Measurements from ENCODE around the gene PAK5.

Gene PAK5

GRCh38 chr20:9573335-9574151 is 265.3 kb downstream of the PAK5 start:
- TF ChIP-seq CTCF (IDR thresholded peaks at IDR 0.05; ENCODE audit: low read length, missing control alignments) = no peak
- no peak overlapping the region for H3K4me3 ChIP-seq (replicated peaks; ENCODE audit: low read depth, low read length)
- DNase-seq (ENCODE audit: low read depth) = no peak

- DNase-seq (ENCODE audit: low read depth) = no peak
Observed at GRCh38 chr20:9572670-9573069, 266.2 kb downstream of the PAK5 start.

GRCh38 chr20:9571783-9572182 is 267.1 kb downstream of the PAK5 start:
- no peak for TF ChIP-seq CTCF (IDR thresholded peaks at IDR 0.05; ENCODE audit: low read length, missing control alignments)
- DNase-seq (ENCODE audit: low read depth) = no peak
- no peak overlapping the region for H3K4me3 ChIP-seq (replicated peaks; ENCODE audit: low read depth, low read length)

More at GRCh38 chr20:9572670-9573069, 266.2 kb downstream of the PAK5 start:
- TF ChIP-seq CTCF (IDR thresholded peaks at IDR 0.05; ENCODE audit: low read length, missing control alignments) = no peak
- no peak overlapping the region for H3K4me3 ChIP-seq (replicated peaks; ENCODE audit: low read depth, low read length)

- TF ChIP-seq CTCF (IDR thresholded peaks at IDR 0.05; ENCODE audit: low read length, missing control alignments) = no peak
- no peak for DNase-seq (ENCODE audit: low read depth)
Observed at GRCh38 chr20:9570612-9571011, 268.3 kb downstream of the PAK5 start.

GRCh38 chr20:9566977-9567376 is 271.9 kb downstream of the PAK5 start:
- TF ChIP-seq CTCF (IDR thresholded peaks at IDR 0.05; ENCODE audit: low read length, missing control alignments) = no peak
- no peak for DNase-seq (ENCODE audit: low read depth)
- no peak overlapping the region for H3K4me3 ChIP-seq (replicated peaks; ENCODE audit: low read depth, low read length)

More at GRCh38 chr20:9570612-9571011, 268.3 kb downstream of the PAK5 start:
- H3K4me3 ChIP-seq (replicated peaks; ENCODE audit: low read depth, low read length) = no peak overlapping the region

- no peak overlapping the region for H3K4me3 ChIP-seq (replicated peaks; ENCODE audit: low read depth, low read length)
- no peak for TF ChIP-seq CTCF (IDR thresholded peaks at IDR 0.05; ENCODE audit: low read length, missing control alignments)
- no peak for DNase-seq (ENCODE audit: low read depth)
Observed at GRCh38 chr20:9565910-9566550, 272.8 kb downstream of the PAK5 start.

All from fibroblast of pulmonary artery (primary cell).